Skeletal muscle satellite cell (primary cell): ENCODE results near the gene TMEM229A. TPM values are rescaled to one million over a fixed set of nuclear protein-coding genes. Genes with fewer than 3 reads are reported as not detected.
A peak's percentile ranks its signal among the peaks of the same experiment; 100 is the strongest.
"Not testable (repeated sequence)": the region's sequence is repeated elsewhere in the genome, so short reads cannot be mapped to it uniquely, and the experiment has no call there.

Experiments used
- H3K27me3 ChIP-seq: 2 replicates; pipeline ENCODE4 v1.7.0; 2013; ENCODE audit warnings: low read length; ENCODE audit not compliant: control insufficient read depth, insufficient read depth
- H3K36me3 ChIP-seq: 2 replicates; pipeline ENCODE4 v1.7.0; 2013; ENCODE audit warnings: mild to moderate bottlenecking, control low read depth, low read length; ENCODE audit not compliant: insufficient read depth
- H3K4me1 ChIP-seq: 2 replicates; pipeline ENCODE4 v1.7.0; 2013; ENCODE audit warnings: low read length; ENCODE audit not compliant: control insufficient read depth, insufficient read depth
- H3K4me2 ChIP-seq: 2 replicates; pipeline ENCODE4 v1.7.0; 2013; ENCODE audit warnings: mild to moderate bottlenecking, low read length
- H3K4me3 ChIP-seq: 2 replicates; pipeline ENCODE4 v1.7.0; 2013; ENCODE audit warnings: low read length
- H3K9ac ChIP-seq: 2 replicates; pipeline ENCODE4 v1.7.0; 2013; ENCODE audit warnings: mild to moderate bottlenecking, low read depth, low read length, moderate library complexity
- H3K9me3 ChIP-seq: replicated peaks from 2 replicates; pipeline ENCODE4 v1.7.0; 2013; ENCODE audit warnings: mild to moderate bottlenecking, control low read depth, low read length
- total RNA-seq: library from RNA; depleted of rRNA; stranded (reverse); fragments of >200 nt; gene quantifications from 2 replicates; pipeline ENCODE4 v1.2.3, GENCODE V29; 2012; rRNA removed

Gene TMEM229A
- not detected in 2 replicates for total RNA-seq

DNA sequence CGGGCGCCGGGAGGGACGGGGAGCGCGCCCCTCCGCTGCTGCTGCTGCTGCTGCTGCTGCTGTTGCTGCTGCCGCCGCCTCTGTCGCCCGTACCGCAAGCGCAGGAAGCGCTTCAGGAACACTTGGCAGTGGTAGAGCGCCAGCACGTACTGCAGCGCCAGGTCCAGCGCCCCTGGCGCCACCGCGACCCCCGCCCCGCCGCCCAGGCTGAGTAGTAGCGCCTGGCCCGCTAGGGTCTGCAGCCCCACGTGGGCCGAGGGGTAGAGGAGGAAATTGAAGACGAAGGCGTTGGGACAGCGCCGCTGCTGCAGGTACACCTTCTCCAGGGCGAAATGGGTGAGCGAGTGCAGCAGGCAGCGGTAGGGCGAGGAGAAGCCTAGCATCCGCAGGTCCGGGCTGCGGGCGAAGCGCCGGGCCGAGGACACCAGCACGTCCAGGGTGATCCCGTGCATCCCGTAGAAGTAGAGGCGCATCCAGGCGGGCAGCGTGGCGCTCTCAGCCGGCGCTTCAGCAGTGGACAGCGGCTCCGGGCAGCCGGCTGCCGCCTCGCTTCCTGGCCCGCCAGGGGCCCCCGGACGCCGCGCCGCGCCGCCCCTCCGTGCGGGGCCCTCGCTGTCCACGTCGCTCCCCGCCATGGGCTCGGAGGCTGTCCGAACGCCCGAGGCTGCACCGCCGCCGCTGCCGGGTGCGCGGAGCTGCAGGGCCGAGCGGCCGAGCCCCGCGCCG lies at the start of gene TMEM229A:
Gene TMEM229A, minus strand, starts transcription at position 699 of the 726 bp plus-strand sequence. Its CDS starts 64 bp downstream, at position 635.
- peaks cover 57% of the 10 kb centered on the region for H3K27me3 ChIP-seq
- H3K4me1 ChIP-seq, result peaks cover 9% of the 10 kb centered on the region
- peak within 1 kb of the TSS; percentile 65 for H3K4me3 ChIP-seq
- no peaks in the 10 kb centered on the region for H3K9me3 ChIP-seq
- peak within 1 kb of the TSS; percentile 92 for H3K4me2 ChIP-seq
- no peak within 1 kb of the TSS for H3K9ac ChIP-seq
- no peaks in the 10 kb centered on the region for H3K36me3 ChIP-seq

DNA sequence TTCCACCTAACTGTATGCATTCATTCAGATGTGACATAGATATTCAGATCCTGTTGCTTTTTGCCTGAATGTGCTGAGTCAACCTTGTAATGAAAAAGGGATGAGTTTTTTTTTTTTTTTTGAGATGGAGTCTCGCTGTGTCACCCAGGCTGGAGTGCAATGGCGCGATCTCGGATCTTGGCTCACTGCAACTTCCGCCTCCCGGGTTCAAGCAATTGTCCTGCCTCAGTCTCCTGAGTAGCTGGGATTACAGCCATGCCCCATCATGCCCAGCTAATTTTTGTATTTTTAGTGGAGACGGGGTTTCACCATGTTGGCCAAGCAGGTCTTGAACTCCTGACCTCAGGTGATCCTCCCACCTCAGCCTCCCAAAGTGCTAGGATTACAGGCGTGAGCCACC lies 49.4 kb upstream of the TMEM229A start:
- H3K36me3 ChIP-seq, H3K9ac ChIP-seq, H3K4me3 ChIP-seq, H3K27me3 ChIP-seq, H3K4me2 ChIP-seq, H3K9me3 ChIP-seq, H3K4me1 ChIP-seq: not testable (repeated sequence)

DNA sequence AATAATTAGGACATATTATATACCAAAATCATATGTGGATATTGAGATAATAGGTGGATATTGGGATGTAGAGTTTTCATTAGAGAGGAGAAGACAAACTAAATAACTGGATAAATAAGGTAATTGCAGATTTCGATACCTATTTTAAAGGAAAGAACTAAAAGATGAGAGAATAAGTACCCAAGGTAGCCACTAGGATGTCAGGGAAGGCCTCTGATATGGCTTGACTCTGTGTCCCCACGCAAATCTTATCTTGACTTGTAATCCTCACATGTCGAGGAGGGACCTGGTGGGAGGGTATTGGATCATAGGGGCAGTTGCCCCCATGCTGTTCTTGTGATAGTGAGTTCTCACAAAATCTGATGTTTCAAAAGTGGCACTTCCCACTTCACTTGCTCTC lies 44.7 kb upstream of the TMEM229A start:
- no peak overlapping the region for H3K4me3 ChIP-seq
- no peaks in the 10 kb centered on the region for H3K36me3 ChIP-seq
- no peak overlapping the region for H3K9ac ChIP-seq
- peaks cover 8% of the 10 kb centered on the region for H3K4me1 ChIP-seq
- H3K27me3 ChIP-seq, result no peaks in the 10 kb centered on the region
- no peak overlapping the region for H3K4me2 ChIP-seq
- no peaks in the 10 kb centered on the region for H3K9me3 ChIP-seq

DNA sequence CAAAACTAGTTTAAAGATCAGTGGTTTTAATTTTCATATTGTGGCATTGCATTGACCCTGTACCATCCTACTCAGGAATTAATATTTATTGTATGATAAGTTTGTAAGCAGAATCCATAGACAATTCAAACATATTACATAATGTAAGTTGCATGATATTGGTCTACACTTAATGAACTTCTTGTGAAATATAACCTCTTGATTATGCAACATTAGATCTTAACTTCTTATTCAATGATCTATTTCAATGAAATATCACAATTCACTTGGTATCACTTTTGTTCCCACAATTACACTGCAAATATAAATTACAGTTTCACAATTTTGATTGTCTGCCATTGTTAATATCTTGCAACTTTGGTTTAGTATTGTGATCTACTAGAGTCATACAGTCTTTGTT lies 44.0 kb upstream of the TMEM229A start:
- Histone ChIP-seq H3K36me3 (no peaks in the 10 kb centered on the region), H3K4me3 (no peak overlapping the region), H3K9ac (no peak overlapping the region), H3K4me1 (peaks cover 10% of the 10 kb centered on the region), H3K9me3 (no peaks in the 10 kb centered on the region), H3K27me3 (no peaks in the 10 kb centered on the region), H3K4me2 (no peak overlapping the region)

DNA sequence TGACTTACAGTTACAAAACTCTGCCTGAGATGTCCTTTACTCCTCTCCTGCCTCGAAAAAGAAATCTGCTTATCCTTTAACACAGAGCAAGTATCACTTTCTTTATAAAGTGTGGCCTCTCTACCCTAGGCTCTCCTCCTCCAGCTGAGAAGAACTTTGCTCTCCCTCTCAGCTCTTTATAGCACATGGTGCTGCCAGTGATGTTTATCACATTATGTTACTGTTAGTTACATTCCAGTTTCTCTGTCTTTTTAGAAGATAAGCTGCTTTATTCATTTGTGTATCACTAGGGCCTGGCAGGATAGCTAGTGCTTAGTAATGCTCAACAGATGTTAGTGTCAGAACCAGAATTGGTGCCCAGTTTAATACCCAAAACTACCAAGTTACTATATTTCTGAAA lies 41.1 kb upstream of the TMEM229A start:
- H3K4me3 ChIP-seq, result no peak overlapping the region
- no peak overlapping the region for H3K9ac ChIP-seq
- H3K36me3 ChIP-seq, result no peaks in the 10 kb centered on the region
- H3K4me2 ChIP-seq, result no peak overlapping the region
- peaks cover 10% of the 10 kb centered on the region for H3K4me1 ChIP-seq
- no peaks in the 10 kb centered on the region for H3K9me3 ChIP-seq
- H3K27me3 ChIP-seq, result no peaks in the 10 kb centered on the region

DNA sequence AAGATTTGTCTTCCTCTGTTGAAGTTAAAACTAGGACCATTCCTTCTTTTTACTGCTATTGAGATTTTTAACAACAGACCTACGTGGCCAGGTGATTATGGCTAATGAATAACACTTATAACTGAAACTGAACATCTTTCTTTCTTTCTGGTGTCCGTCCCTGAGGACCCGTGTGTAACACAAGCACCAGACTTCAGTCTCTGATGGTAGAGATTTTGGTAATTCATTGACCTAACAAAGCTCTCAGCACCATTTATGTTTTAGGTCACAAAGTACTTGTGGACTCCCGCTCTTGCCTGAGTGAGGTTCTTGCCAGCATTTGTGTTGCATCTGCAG lies 40.4 kb upstream of the TMEM229A start:
- Histone ChIP-seq H3K4me1 (peaks cover 10% of the 10 kb centered on the region), H3K4me2 (no peak overlapping the region), H3K4me3 (no peak overlapping the region), H3K27me3 (no peaks in the 10 kb centered on the region), H3K9ac (no peak overlapping the region), H3K9me3 (no peaks in the 10 kb centered on the region), H3K36me3 (no peaks in the 10 kb centered on the region)

DNA sequence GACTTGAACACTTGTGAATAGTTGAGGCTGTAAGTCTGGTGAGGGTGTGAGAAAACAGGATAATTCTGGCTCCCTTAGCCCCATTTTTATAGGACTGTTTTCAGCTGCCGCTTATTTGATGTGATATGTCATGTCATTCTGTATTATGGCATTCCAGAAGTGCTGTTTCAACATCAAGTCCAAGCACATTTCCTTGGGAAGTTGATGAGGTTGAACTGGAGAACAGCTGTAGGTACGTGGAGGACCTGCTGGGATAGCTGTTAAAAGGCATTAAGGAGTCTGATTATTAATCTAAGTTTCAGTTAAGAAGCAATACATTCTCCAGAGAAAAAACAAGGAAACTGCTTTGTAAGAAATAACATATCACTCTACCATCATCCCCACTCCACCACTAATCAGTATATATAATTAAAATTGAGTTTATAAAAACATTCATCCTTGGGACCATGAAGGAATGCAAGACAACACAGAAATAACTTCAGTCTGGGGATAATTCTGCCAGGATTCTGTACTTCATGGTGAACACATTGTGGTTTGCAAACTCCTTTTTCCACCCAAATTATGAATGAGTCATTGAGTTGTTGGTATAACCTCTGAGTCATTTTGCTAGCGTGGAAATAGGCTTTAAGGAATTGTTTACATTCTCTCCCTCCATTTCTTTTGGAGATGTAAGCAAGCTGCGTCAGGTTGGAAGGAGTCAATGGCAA lies 39.9 kb upstream of the TMEM229A start:
- Histone ChIP-seq H3K36me3 (no peaks in the 10 kb centered on the region), H3K9ac (no peak overlapping the region), H3K4me1 (peaks cover 10% of the 10 kb centered on the region), H3K9me3 (no peaks in the 10 kb centered on the region), H3K4me3 (no peak overlapping the region), H3K4me2 (no peak overlapping the region), H3K27me3 (no peaks in the 10 kb centered on the region)

DNA sequence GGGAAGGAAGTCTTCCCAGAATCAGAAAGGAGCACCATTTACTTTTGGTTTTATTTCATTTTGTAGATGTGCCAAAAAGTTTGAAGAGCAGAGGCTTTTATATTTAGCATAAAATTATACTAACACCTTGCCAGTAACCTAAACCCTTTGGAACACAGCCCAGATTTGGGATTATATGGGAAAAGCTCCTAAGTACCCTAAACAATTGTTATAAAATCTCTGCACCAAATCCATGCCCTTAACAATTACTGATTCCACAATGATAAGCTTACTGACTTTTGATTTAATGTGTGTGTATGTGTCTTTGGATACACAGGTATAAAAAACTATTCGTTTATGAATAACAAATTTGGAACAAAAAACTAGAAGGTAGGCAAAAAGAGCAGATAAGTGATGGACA lies 39.0 kb upstream of the TMEM229A start:
- no peak overlapping the region for H3K9ac ChIP-seq
- H3K36me3 ChIP-seq, result no peaks in the 10 kb centered on the region
- H3K4me1 ChIP-seq, result peaks cover 10% of the 10 kb centered on the region
- H3K4me3 ChIP-seq, result no peak overlapping the region
- H3K9me3 ChIP-seq, result no peaks in the 10 kb centered on the region
- H3K4me2 ChIP-seq, result no peak overlapping the region
- no peaks in the 10 kb centered on the region for H3K27me3 ChIP-seq

DNA sequence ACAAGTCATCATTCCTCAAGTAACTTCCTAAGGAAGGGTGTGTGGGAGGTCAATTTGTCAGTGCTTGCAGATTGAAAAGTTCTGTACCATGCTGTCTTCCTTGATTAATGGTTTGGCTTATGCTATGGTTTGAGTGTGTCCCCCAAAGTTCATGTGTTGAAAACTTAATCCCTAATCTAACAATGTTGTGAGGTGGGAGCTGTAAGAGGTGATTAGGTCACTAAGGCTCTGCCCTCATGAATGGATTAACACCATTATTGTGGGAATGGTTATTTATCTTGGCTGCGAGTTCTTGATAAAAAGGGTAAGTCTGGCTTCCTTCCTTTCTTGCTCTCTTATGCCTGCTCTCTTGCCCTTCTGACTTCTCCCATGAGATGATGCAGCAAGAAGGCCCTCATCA lies 29.3 kb upstream of the TMEM229A start:
- H3K4me2 ChIP-seq, result no peak overlapping the region
- no peaks in the 10 kb centered on the region for H3K9me3 ChIP-seq
- H3K9ac ChIP-seq, result no peak overlapping the region
- no peaks in the 10 kb centered on the region for H3K36me3 ChIP-seq
- no peaks in the 10 kb centered on the region for H3K27me3 ChIP-seq
- no peaks in the 10 kb centered on the region for H3K4me1 ChIP-seq
- no peak overlapping the region for H3K4me3 ChIP-seq

DNA sequence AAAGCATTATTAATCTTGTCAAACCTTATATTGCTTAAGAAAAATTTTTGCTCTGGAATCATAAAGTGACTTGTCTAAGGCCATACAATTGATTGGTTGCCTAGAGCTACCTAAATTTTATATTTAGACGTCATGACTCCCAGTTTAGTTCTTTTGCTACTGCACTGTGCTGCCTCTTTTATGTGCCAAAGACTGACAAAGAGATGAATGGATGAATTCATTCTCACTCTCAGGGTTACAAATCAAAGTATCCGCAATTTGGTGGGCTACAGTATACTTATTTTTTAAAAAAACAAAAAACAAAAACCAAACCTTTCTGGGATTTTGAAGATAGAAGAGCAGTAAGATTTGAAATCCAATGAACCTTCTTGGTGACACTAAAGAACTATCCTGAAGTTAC lies 27.7 kb upstream of the TMEM229A start:
- Histone ChIP-seq H3K36me3 (no peaks in the 10 kb centered on the region), H3K4me3 (no peak overlapping the region), H3K4me1 (no peaks in the 10 kb centered on the region), H3K9ac (no peak overlapping the region), H3K9me3 (no peaks in the 10 kb centered on the region), H3K27me3 (no peaks in the 10 kb centered on the region), H3K4me2 (no peak overlapping the region)

DNA sequence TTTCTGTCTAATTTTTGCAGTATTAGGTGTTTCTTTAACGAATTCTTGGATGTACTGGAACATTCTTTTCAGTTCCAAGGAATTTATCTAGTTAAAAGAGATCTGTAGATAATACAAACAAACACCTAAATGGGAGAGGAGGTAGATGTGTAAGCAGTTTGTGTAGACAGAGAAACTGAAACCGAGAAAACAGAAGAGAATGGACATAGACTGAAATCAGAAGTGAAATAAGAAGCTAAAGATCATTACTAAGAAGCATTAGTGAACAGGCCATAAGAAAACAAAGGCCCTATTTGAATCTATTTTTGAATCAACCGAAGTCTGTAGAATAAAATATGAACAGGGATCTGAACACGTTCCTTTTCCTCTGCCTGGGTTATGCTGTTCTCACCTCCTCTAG lies 26.5 kb upstream of the TMEM229A start:
- H3K4me1 ChIP-seq, result no peaks in the 10 kb centered on the region
- no peak overlapping the region for H3K4me2 ChIP-seq
- H3K36me3 ChIP-seq, result no peaks in the 10 kb centered on the region
- no peak overlapping the region for H3K9ac ChIP-seq
- no peaks in the 10 kb centered on the region for H3K9me3 ChIP-seq
- no peaks in the 10 kb centered on the region for H3K27me3 ChIP-seq
- H3K4me3 ChIP-seq, result no peak overlapping the region

DNA sequence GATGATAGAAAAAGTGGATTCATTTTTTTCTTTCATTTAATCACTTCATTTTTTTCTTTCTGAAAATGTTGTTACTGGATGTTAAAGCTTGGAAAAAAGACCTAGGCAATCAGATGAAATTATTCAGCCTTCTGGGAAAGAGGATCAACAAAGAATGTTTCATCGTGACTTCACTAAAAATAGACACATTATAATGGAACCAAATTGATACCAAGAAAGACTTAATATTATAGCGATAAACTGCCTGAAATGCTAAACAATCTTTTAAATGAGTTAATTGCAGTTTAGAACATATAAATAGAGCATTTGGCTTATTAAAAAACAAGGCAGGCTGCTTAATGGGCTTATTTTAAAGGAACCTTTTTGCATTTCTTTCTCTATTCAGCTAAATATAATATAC lies 25.6 kb upstream of the TMEM229A start:
- Histone ChIP-seq H3K9ac (no peak overlapping the region), H3K4me3 (no peak overlapping the region), H3K36me3 (no peaks in the 10 kb centered on the region), H3K4me1 (no peaks in the 10 kb centered on the region), H3K27me3 (no peaks in the 10 kb centered on the region), H3K4me2 (no peak overlapping the region), H3K9me3 (no peaks in the 10 kb centered on the region)
